HK-2 (cell line): Measurements from ENCODE around the gene PTPRD.

Experiments used
- DNase-seq: peaks from one replicate; pipeline ENCODE4 v3.0.0-alpha.2; 2018; ENCODE audit not compliant: unreplicated experiment

PTPRD gene

DNA sequence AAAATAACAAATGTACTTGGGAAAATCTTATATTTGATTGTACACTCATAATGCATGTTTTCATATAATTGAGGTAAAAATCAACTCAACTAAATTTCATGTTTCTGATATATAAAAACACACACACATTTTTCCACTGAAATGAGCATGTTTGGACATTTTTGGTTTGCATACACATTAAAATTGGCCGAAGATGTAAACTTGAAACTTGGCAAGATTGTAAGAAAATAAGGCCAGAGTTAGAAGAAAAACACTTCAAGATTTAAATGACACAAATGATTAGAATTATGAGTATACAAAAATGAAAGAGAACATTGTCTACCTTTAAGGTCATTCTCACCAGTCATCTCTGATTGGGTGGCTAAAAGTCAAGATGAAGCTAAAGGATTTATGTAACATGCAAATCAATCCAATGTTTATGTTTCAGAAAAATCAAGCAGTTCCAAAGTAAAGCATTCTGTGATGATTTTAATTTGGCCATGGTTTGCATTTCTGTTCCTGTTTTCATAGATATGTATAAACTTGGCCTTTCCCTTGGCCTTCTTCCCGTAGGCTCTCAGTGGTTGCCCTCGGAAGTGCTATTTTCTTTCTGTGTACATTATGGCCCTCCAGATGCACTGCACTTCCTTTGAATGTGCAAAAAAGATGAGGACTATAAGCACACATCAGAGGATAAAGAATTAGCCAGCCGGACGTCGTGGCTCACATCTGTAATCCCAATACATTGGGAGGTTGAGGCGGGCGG, 1707.9 kb downstream of the PTPRD start:
- no peak for DNase-seq

DNA sequence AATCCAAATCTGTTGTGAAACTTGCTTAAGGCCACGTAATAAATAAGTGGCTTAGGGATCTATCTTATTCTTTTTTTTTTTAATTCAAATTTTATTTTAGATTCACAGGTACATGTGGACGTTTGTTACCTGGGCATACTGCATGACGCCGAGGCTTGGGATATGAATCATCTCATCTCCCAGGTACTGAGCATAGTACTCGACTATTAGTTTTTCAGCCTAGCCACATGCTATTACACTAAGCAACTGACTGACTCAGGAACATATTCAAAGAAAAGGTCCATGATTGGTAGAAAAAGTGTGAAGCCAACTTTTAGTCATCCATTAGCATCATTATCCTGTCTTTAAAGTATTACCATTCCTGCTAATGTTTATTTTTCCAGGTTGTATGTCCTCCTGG, 1709.7 kb downstream of the PTPRD start:
- no peak for DNase-seq

- no peak for DNase-seq
Measured at GRCh38 chr9:8901146-8901545, 1711.7 kb downstream of the PTPRD start.

GRCh38 chr9:8899511-8899910, 1713.3 kb downstream of the PTPRD start:
- DNase-seq, result no peak

GRCh38 chr9:8895861-8896224, 1717.0 kb downstream of the PTPRD start:
- DNase-seq, result no peak

GRCh38 chr9:8895106-8895860, 1717.5 kb downstream of the PTPRD start:
- DNase-seq, result no peak

DNA sequence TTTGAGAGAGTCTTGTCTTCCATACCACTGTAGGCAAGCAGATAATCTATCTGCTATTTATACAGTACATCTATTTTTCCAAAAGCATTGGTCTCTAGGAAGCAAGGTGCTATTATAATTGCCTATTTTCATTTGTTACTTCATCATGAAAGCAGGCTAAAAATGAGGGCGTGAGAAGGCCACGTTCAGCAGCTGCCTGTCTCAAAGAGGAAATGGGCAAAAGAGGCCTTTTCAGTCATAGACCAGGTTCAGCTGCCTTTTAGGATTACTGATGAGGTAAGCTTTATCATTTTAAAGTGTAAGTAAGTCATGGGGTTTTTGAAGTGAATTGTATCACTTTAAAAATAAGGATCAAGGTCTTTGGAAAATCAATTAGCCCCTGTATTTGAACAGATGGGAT, 1722.1 kb downstream of the PTPRD start:
- no peak for DNase-seq

- DNase-seq, result no peak
Measured at GRCh38 chr9:8889100-8889499, 1723.7 kb downstream of the PTPRD start.

DNA sequence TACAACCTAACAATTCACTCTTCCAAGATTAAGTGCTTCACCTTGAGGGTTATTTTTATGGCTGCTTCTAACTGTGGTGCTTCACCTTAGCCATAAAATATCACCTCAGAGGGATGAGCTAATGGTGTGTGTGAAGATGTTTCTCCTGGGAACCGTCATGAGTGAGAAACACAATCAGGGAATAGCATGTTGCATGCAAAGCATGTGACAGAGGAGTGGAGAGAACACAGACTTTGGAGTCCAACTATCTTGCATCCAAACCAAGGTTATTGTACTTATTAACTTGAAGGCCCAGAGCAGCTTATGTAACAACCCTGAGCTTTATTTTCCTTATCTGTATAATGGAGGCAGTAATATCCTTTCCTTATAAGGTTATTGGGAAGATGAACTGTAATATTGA, 1724.2 kb downstream of the PTPRD start:
- DNase-seq, result no peak

GRCh38 chr9:8887369-8887768, 1725.4 kb downstream of the PTPRD start:
- no peak for DNase-seq

DNA sequence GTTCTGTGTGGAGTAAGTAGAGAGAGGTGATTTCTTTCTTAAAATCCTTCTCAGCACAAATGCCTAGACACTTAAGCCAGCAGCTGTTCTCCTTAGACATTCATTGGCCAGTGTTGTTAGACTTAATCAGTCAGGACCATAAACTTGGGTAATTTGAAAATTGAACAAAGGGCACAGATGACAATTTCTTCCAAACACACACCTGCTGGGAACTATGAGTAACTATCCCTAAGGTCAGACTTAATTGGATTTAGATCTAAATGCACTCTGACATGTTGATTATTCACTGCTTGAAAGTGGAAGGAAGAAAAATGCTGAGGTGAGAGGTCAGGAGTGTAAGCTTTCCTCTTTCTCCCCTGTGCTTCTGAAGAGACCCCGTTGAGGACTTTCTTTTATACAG, 1729.5 kb downstream of the PTPRD start:
- DNase-seq, result no peak

DNA sequence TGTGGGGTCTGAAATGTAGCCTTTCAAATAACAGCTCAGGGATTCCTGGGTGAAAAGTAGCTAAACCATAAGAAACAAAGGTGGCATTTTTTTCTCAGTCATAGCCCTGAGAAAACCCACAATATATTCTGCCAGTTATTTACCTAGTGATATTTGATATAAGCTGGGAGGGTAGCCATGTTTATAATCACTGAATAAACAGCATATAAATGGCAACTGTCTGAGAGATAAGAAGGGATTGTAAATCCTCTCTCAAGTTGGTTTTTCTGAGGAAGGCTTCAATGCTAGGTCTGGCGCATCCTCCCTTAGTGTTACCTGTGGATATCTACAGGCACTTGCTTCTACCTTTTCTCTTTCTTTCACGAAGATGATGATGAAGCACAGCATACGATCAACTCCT, 1732.7 kb downstream of the PTPRD start:
- DNase-seq, result no peak

- no peak for DNase-seq
Measured at GRCh38 chr9:8879284-8879683, 1733.5 kb downstream of the PTPRD start.

DNA sequence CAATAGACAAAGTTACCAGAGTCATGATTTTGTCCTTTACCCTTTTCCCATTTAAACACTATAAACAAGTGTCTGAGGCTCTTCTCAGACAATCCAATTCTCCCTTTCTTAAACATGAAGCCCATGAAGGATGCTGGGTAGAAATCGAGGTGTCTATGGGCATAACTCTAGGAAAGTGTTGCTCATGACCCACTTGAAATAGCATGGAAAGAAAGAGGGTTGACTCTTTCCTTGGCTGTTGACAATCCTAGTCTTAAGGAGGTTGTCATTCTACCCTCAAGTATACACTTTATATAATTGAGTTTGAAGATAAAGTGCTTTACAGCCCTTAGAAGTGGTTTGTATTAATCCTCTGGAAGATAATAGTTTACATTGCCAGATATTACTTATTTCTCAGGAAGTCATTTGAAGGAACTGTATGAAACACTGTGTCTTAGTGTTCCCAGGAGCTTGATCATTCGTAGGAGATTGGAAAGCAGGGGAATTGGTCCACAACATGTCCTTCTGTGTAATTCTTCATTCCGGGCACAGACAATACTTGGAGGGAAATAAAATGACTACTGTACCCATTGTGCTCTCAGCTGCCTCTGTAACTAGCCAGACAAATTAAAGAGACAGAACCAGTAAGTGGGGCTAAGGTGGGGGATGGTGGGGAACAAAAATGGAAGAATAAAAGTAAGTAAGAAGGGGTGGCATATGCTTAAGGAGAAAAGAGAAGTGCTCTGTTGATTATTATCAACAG, 1734.9 kb downstream of the PTPRD start:
- no peak for DNase-seq

GRCh38 chr9:8876303-8876702, 1736.5 kb downstream of the PTPRD start:
- DNase-seq, result no peak

DNA sequence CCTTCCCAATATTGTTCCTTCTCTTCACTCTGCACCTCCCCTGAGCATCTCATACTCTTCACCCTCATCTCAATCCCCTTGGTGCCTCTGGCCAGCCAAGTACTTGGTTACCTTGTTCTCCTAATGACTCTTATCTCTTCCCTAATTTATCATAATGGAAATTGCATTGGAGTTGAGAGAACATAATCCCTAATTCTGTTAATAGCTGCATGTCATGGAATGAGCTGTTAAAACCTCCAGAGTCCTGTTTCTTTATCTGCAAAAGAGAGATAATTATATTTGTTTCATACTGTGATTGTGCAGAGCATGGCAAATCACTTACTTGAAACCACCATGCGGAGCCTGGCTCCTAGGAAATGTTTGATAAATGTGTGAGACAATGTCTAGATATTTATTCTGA, 1738.3 kb downstream of the PTPRD start:
- no peak for DNase-seq

DNA sequence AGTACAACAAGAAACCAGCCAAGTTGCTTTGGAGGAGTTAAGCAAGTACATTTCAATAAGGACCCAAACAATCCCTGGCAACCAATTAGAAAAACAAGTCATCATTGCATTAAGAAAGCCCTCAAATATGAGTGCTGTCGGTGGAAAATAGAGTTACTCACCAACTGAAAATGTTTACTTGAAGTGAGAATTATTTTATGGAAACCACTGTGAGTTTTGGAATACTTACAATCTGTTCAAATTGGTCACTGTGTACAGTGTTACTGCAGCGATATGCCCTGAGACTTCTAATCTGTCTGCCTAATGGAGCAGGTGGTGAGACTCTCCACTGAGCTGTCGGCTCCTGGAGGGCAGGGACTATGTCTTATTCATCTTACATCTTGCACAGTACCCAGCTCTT, 1740.0 kb downstream of the PTPRD start:
- no peak for DNase-seq

DNA sequence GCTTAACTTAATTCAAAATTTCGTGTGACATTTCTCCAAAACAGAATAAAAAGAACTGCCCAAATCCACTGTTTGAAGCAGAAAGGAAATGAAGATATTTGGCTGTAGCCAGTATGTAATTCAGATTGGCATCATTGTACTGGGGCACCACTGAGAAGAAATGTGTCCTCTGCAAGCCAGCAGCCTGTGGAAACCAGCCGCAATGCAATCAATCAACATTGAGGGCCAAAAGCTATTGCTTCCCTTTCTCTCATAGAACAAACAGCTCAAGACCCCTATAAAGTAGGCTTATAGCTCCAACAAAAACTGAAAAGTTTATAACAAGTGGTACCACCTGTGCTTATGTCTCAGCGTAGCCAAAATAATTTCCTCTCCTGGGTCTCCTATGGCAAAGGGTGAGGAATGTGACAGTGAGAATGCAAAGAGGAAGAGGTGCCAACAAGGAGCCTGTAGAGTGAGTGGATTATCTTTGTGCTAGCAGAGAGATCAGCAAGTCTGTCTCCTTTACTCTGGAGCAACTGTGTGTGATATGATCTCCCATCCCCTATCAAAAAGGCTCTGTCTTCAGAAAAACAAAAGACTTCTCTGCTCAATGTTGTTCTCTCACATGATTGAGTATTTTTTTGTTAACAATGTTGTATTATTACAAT, 1740.9 kb downstream of the PTPRD start:
- DNase-seq, result no peak

DNA sequence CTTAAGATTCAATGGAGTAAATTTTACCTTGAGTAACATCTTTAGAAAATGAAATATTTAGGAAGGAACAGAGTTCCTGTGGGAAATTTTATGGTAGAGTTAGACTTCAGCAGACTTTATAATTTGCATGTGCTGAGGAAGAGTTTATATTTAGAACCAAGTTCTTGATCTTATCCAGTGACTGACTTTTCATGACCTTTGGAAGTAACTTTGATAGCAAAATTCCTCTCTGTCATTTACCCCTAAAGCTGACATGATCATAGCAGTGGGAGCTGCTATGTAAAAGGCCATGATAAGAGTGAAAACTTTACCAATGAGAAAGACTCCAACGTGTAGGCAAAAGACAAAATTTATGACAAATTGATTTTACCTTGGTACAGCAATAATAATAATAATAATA, 1741.4 kb downstream of the PTPRD start:
- DNase-seq, result no peak

DNA sequence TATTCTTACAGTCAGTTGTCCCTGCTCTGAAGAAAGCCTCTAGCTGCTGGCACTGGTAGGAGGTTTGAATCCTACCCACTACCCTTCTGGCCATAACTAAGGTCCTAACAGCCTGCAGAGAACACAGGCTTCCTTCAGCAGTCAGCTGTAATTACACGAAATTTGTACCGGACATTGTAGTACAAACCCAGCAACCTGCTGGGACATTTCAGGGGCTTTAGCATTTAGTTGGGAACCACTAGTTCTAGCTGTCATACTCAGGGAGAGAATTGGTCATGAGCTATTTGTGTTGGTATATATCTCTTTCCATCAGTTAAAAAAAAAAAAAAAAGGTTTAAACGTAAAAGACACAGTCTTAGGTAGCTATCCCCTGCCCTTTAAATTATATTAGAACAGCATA, 1743.0 kb downstream of the PTPRD start:
- no peak for DNase-seq

GRCh38 chr9:8868632-8869031, 1744.2 kb downstream of the PTPRD start:
- no peak for DNase-seq

GRCh38 chr9:8867148-8867547, 1745.7 kb downstream of the PTPRD start:
- no peak for DNase-seq

GRCh38 chr9:8864545-8864896, 1748.3 kb downstream of the PTPRD start:
- DNase-seq, result no peak
